ENCODE measurements around the gene XIAP.

XIAP gene

DNA sequence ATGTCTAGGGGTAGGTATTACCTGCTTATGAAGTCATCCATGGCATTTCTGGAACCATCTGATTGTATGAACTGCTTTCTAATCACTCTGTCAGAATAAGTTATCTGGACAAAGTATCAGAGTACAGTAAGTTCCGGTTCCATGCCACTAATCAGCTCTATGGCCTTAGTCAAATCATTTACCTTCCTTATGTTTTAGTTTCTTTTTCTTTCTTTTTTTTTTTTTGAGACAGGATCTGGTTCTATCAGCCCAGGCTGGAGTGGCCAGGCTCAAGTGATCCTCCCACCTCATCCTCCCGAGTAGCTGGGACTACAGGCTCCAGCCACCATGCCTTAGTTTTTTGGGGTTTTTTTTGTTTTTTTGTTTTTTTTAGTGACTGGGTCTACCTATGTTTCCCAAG, 11.5 kb downstream of the XIAP start:
- Histone ChIP-seq H3K27me3 (ENCODE audit: control insufficient read depth in 1 of 2, insufficient read depth in 1 of 2, low read length in 2 of 2) (no peaks in the 10 kb centered on the region), H3K4ac (ENCODE audit: low read depth in 1 of 2, low read length in 2 of 2) (no peak overlapping the region), H3K27ac (ENCODE audit: low read length, poor library complexity, severe bottlenecking) (no peak overlapping the region), H2AK5ac (ENCODE audit: low read length, severe bottlenecking) (no peak overlapping the region), H2BK120ac (ENCODE audit: low read depth, low read length) (no peak overlapping the region), H3K4me1 (ENCODE audit: control insufficient read depth, insufficient read depth, low read depth, low read length) (no peaks in the 10 kb centered on the region), H2BK5ac (ENCODE audit: low read depth, low read length, poor library complexity, severe bottlenecking) (no peak overlapping the region), H3K4me3 (ENCODE audit: insufficient read depth in 1 of 2, low read depth in 1 of 2, low read length in 2 of 2) (no peak overlapping the region), H3K79me1 (replicated peaks; ENCODE audit: low read length, poor library complexity, severe bottlenecking) (no peaks in the 10 kb centered on the region), H3K36me3 (ENCODE audit: control insufficient read depth in 1 of 2, insufficient read depth in 2 of 2, low read depth in 1 of 2, low read length in 2 of 2) (peaks cover 0 to 9% of the 10 kb centered on the region in 2 experiments), H2AFZ (ENCODE audit: low read depth, low read length) (no peak overlapping the region), H3K18ac (ENCODE audit: low read depth in 1 of 2, low read length in 2 of 2) (no peak overlapping the region), H3K14ac (ENCODE audit: low read length in 2 of 2) (no peak overlapping the region), H3K23ac (ENCODE audit: low read length in 2 of 2) (no peak overlapping the region), H3K9me3 (ENCODE audit: control insufficient read depth, low read length) (no peaks in the 10 kb centered on the region), H2BK15ac (ENCODE audit: low read depth, poor library complexity, severe bottlenecking) (no peak overlapping the region), H2BK12ac (ENCODE audit: low read length in 2 of 2) (no peak overlapping the region), H3K9ac (ENCODE audit: low read length) (no peak overlapping the region), H3K4me2 (ENCODE audit: low read length, poor library complexity, severe bottlenecking) (no peak overlapping the region), H4K8ac (ENCODE audit: low read length) (no peak overlapping the region), H4K91ac (ENCODE audit: low read length) (no peak overlapping the region)
- DNase-seq, result no peak
- WGBS, result 100% methylated on average over 1 of the region's 2 CpGs

DNA sequence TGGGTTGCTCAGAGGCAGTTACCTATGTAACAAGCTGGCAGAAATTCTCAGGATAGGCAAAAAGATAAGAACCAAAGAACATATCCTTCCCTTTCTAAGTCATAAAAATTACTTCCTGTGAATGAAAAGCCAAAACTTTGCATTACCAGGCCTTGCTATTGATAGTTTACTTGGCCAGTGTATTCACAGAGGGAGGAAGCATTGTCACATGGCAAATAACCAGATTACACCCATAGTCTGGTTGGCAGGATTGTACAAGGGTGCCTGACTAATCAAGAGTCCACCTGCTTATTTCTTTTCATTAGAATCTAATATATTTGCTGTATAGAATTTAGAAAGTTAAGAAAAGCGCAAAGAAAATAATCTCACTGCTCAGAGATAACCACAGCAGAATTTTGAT, 14.1 kb downstream of the XIAP start:
- Histone ChIP-seq H4K91ac (ENCODE audit: low read length) (no peak overlapping the region), H3K9ac (ENCODE audit: low read length) (no peak overlapping the region), H2AFZ (ENCODE audit: low read depth, low read length) (no peak overlapping the region), H3K27me3 (ENCODE audit: control insufficient read depth in 1 of 2, insufficient read depth in 1 of 2, low read length in 2 of 2) (no peaks in the 10 kb centered on the region), H3K4me3 (ENCODE audit: insufficient read depth in 1 of 2, low read depth in 1 of 2, low read length in 2 of 2) (no peak overlapping the region), H2BK5ac (ENCODE audit: low read depth, low read length, poor library complexity, severe bottlenecking) (no peak overlapping the region), H4K8ac (ENCODE audit: low read length) (no peak overlapping the region), H3K18ac (ENCODE audit: low read depth in 1 of 2, low read length in 2 of 2) (no peak overlapping the region), H3K4me1 (ENCODE audit: control insufficient read depth, insufficient read depth, low read depth, low read length) (no peaks in the 10 kb centered on the region), H3K23ac (ENCODE audit: low read length in 2 of 2) (no peak overlapping the region), H2BK120ac (ENCODE audit: low read depth, low read length) (no peak overlapping the region), H3K14ac (ENCODE audit: low read length in 2 of 2) (no peak overlapping the region), H2BK15ac (ENCODE audit: low read depth, poor library complexity, severe bottlenecking) (no peak overlapping the region), H3K36me3 (ENCODE audit: control insufficient read depth in 1 of 2, insufficient read depth in 2 of 2, low read depth in 1 of 2, low read length in 2 of 2) (peaks cover 0 to 9% of the 10 kb centered on the region in 2 experiments), H3K79me1 (replicated peaks; ENCODE audit: low read length, poor library complexity, severe bottlenecking) (no peaks in the 10 kb centered on the region), H3K27ac (ENCODE audit: low read length, poor library complexity, severe bottlenecking) (no peak overlapping the region), H2BK12ac (ENCODE audit: low read length in 2 of 2) (no peak overlapping the region), H3K4ac (ENCODE audit: low read depth in 1 of 2, low read length in 2 of 2) (no peak overlapping the region), H3K4me2 (ENCODE audit: low read length, poor library complexity, severe bottlenecking) (no peak overlapping the region), H2AK5ac (ENCODE audit: low read length, severe bottlenecking) (no peak overlapping the region), H3K9me3 (ENCODE audit: control insufficient read depth, low read length) (no peaks in the 10 kb centered on the region)
- DNase-seq, result no peak
- WGBS, result no CpG with 5 or more reads among the region's 1 CpG

DNA sequence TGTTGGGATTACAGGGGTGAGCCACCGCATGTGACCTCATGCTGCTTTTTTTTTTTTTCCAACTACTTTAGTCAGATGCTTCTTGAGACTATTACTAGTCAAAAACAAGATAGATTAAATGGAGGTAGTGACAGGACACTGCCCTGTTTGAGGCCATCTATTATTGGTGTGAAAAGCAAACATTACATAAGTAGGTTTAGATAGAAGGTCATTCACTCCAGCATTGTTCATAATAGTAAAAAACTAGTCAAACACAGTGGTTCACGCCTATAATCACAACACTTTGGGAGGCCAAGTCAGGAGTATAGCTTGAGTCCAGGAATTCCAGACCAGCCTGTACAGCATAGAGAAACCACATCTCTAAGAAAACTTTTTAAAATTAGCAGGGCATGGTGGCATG, 16.3 kb downstream of the XIAP start:
- no peaks in the 10 kb centered on the region for H3K4me1 ChIP-seq (ENCODE audit: control insufficient read depth, insufficient read depth, low read depth, low read length)
- H3K4ac ChIP-seq (ENCODE audit: low read depth in 1 of 2, low read length in 2 of 2), result no peak overlapping the region
- H4K8ac ChIP-seq (ENCODE audit: low read length), result no peak overlapping the region
- no peak overlapping the region for H3K27ac ChIP-seq (ENCODE audit: low read length, poor library complexity, severe bottlenecking)
- no peaks in the 10 kb centered on the region for H3K27me3 ChIP-seq (ENCODE audit: control insufficient read depth in 1 of 2, insufficient read depth in 1 of 2, low read length in 2 of 2)
- H3K14ac ChIP-seq (ENCODE audit: low read length in 2 of 2), result no peak overlapping the region
- no peak overlapping the region for H4K91ac ChIP-seq (ENCODE audit: low read length)
- H2BK15ac ChIP-seq (ENCODE audit: low read depth, poor library complexity, severe bottlenecking), result no peak overlapping the region
- H2AFZ ChIP-seq (ENCODE audit: low read depth, low read length), result no peak overlapping the region
- H2BK120ac ChIP-seq (ENCODE audit: low read depth, low read length), result no peak overlapping the region
- no peak overlapping the region for H3K9ac ChIP-seq (ENCODE audit: low read length)
- peaks cover 0 to 14% of the 10 kb centered on the region in 2 experiments for H3K36me3 ChIP-seq (ENCODE audit: control insufficient read depth in 1 of 2, insufficient read depth in 2 of 2, low read depth in 1 of 2, low read length in 2 of 2)
- H3K18ac ChIP-seq (ENCODE audit: low read depth in 1 of 2, low read length in 2 of 2), result no peak overlapping the region
- H3K9me3 ChIP-seq (ENCODE audit: control insufficient read depth, low read length), result no peaks in the 10 kb centered on the region
- 100% methylated on average over 1 of the region's 2 CpGs for WGBS
- no peak overlapping the region for H2AK5ac ChIP-seq (ENCODE audit: low read length, severe bottlenecking)
- no peak overlapping the region for H2BK12ac ChIP-seq (ENCODE audit: low read length in 2 of 2)
- no peak for DNase-seq
- H3K79me1 ChIP-seq (replicated peaks; ENCODE audit: low read length, poor library complexity, severe bottlenecking), result no peaks in the 10 kb centered on the region
- H3K4me3 ChIP-seq (ENCODE audit: insufficient read depth in 1 of 2, low read depth in 1 of 2, low read length in 2 of 2), result no peak overlapping the region
- H3K4me2 ChIP-seq (ENCODE audit: low read length, poor library complexity, severe bottlenecking), result no peak overlapping the region
- H3K23ac ChIP-seq (ENCODE audit: low read length in 2 of 2), result no peak overlapping the region
- H2BK5ac ChIP-seq (ENCODE audit: low read depth, low read length, poor library complexity, severe bottlenecking), result no peak overlapping the region

DNA sequence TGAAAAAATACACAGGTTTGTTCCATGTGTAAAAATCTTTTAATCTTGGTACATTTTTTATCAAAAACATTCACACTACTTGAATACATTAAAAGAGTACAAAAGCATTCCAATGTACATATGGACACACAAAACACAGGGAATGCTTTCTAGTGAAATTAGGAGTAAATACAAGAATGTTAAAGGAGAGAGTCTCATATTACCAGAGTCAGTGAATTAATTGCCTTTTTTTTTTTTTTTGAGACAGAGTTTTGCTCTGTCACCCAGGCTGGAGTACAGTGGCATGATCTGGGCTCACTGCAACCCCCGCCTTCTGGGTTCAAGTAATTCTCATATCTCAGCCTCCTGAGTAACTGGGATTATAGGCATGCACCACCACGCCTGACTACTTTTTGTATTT, 17.0 kb downstream of the XIAP start:
- no peak overlapping the region for H3K14ac ChIP-seq (ENCODE audit: low read length in 2 of 2)
- H3K27me3 ChIP-seq (ENCODE audit: control insufficient read depth in 1 of 2, insufficient read depth in 1 of 2, low read length in 2 of 2), result no peaks in the 10 kb centered on the region
- H3K27ac ChIP-seq (ENCODE audit: low read length, poor library complexity, severe bottlenecking), result no peak overlapping the region
- WGBS, result 100% methylated on average over 1 of the region's 2 CpGs
- no peak overlapping the region for H2BK5ac ChIP-seq (ENCODE audit: low read depth, low read length, poor library complexity, severe bottlenecking)
- no peak overlapping the region for H2AK5ac ChIP-seq (ENCODE audit: low read length, severe bottlenecking)
- no peak for DNase-seq
- H2BK120ac ChIP-seq (ENCODE audit: low read depth, low read length), result no peak overlapping the region
- H4K91ac ChIP-seq (ENCODE audit: low read length), result no peak overlapping the region
- H3K4me3 ChIP-seq (ENCODE audit: insufficient read depth in 1 of 2, low read depth in 1 of 2, low read length in 2 of 2), result no peak overlapping the region
- H3K36me3 ChIP-seq (ENCODE audit: control insufficient read depth in 1 of 2, insufficient read depth in 2 of 2, low read depth in 1 of 2, low read length in 2 of 2), result peaks cover 0 to 11% of the 10 kb centered on the region in 2 experiments
- H3K9ac ChIP-seq (ENCODE audit: low read length), result no peak overlapping the region
- no peaks in the 10 kb centered on the region for H3K4me1 ChIP-seq (ENCODE audit: control insufficient read depth, insufficient read depth, low read depth, low read length)
- H3K79me1 ChIP-seq (replicated peaks; ENCODE audit: low read length, poor library complexity, severe bottlenecking), result no peaks in the 10 kb centered on the region
- H3K4ac ChIP-seq (ENCODE audit: low read depth in 1 of 2, low read length in 2 of 2), result no peak overlapping the region
- H3K18ac ChIP-seq (ENCODE audit: low read depth in 1 of 2, low read length in 2 of 2), result no peak overlapping the region
- H2AFZ ChIP-seq (ENCODE audit: low read depth, low read length), result no peak overlapping the region
- H3K4me2 ChIP-seq (ENCODE audit: low read length, poor library complexity, severe bottlenecking), result no peak overlapping the region
- no peaks in the 10 kb centered on the region for H3K9me3 ChIP-seq (ENCODE audit: control insufficient read depth, low read length)
- no peak overlapping the region for H2BK12ac ChIP-seq (ENCODE audit: low read length in 2 of 2)
- no peak overlapping the region for H3K23ac ChIP-seq (ENCODE audit: low read length in 2 of 2)
- H4K8ac ChIP-seq (ENCODE audit: low read length), result no peak overlapping the region
- H2BK15ac ChIP-seq (ENCODE audit: low read depth, poor library complexity, severe bottlenecking), result no peak overlapping the region

All from mesenchymal stem cell (in vitro differentiated cells and primary cell).